HFF-Myc (cell line): ENCODE data around the gene DFFB.
"Not testable (repeated sequence)": the region's sequence is repeated elsewhere in the genome, so short reads cannot be mapped to it uniquely, and the experiment has no call there.

Experiments used
- DNase-seq: peaks from one replicate; pipeline ENCODE4 v3.0.0-alpha.2; 2011; ENCODE audit warnings: low read depth; ENCODE audit errors: extremely low read depth
- H3K4me3 ChIP-seq: replicated peaks from 2 replicates; pipeline ENCODE4 v1.5.1; 2011; ENCODE audit warnings: low read depth, mild to moderate bottlenecking, control low read depth, low read length
- CTCF ChIP-seq: IDR thresholded peaks from 2 replicates; pipeline ENCODE4 v1.5.1; 2012; ENCODE audit warnings: mild to moderate bottlenecking, low read depth, low read length, control low read depth; ENCODE audit errors: missing control alignments

DFFB gene

GRCh38 chr1:3911981-3912808, 54.9 kb downstream of the DFFB start:
- DNase-seq: no peak
- TF ChIP-seq CTCF: no peak
- no peak overlapping the region for H3K4me3 ChIP-seq

GRCh38 chr1:3912809-3913685, 55.8 kb downstream of the DFFB start:
- no peak for DNase-seq

DNA sequence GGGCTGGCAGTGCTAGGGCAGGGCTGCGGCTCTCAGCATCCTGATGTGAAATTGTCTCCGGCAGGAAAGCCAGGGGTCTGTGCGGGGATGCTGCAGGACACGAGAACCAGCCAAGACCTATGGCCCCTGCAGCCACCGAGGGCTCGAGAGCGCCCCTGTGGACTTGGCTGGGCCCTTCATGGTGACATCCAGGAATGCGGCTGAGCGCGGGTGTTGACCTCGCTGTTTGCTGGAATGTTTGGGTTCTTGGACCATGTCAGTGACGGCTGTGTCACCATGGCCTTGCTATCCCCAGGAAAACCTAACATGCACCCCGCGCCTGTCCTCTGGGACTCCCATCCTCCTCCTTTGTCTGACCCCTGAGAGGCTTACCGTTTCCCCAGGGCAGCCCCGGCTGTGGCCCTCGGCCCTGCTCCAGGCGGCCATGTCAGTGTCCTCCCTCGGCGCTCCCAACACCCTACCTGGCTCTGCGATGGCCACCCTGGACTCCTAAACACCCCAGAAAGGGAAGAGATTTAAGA, 57.1 kb downstream of the DFFB start:
- no peak for DNase-seq
- TF ChIP-seq CTCF: no peak
- H3K4me3 ChIP-seq: no peak overlapping the region

More at GRCh38 chr1:3912809-3913685, 55.8 kb downstream of the DFFB start:
- no peak overlapping the region for H3K4me3 ChIP-seq
- TF ChIP-seq CTCF: no peak

- DNase-seq: no peak
- TF ChIP-seq CTCF: no peak
- no peak overlapping the region for H3K4me3 ChIP-seq
Measured at GRCh38 chr1:3914911-3915310, 57.6 kb downstream of the DFFB start.

- no peak for TF ChIP-seq CTCF
- H3K4me3 ChIP-seq: no peak overlapping the region
- DNase-seq: no peak
Measured at GRCh38 chr1:3915551-3916121, 58.4 kb downstream of the DFFB start.

- DNase-seq: no peak
- no peak overlapping the region for H3K4me3 ChIP-seq
- no peak for TF ChIP-seq CTCF
Measured at GRCh38 chr1:3917761-3918160, 60.5 kb downstream of the DFFB start.

GRCh38 chr1:3918359-3918758, 61.1 kb downstream of the DFFB start:
- not testable (repeated sequence) for DNase-seq, H3K4me3 ChIP-seq
